Sigmoid colon (tissue), 7 donors: Measurements from ENCODE around the gene FAM149A. TPM values are rescaled to one million over a fixed set of nuclear protein-coding genes. Genes with fewer than 3 reads are reported as not detected.
A peak's percentile ranks its signal among the peaks of the same experiment; 100 is the strongest.

Source experiments
- DNase-seq: peaks from one replicate; pipeline ENCODE4 v3.0.0-alpha.2; 2019
- H3K27ac ChIP-seq, 4 donors: fragments of 200-600 bp; sonication (generic); one replicate each; pipeline ENCODE4 v1.5.1; 2016 to 2019; ENCODE audit warnings: mild to moderate bottlenecking in 1 of 4
- H3K27me3 ChIP-seq, 3 donors: fragments of 200-600 bp; sonication (generic); one replicate each; pipeline ENCODE4 v1.5.1; 2019; ENCODE audit warnings: mild to moderate bottlenecking in 1 of 3
- H3K36me3 ChIP-seq, 4 donors: fragments of 200-600 bp; sonication (generic); one replicate each; pipeline ENCODE4 v1.5.1; 2016 to 2019
- H3K4me1 ChIP-seq, 4 donors: fragments of 200-600 bp; sonication (generic); one replicate each; pipeline ENCODE4 v1.5.1; 2017 to 2019
- H3K4me3 ChIP-seq, 4 donors: fragments of 200-600 bp; sonication (generic); one replicate each; pipeline ENCODE4 v1.5.1; 2017 to 2019; ENCODE audit warnings: mild to moderate bottlenecking in 2 of 4, moderate library complexity in 1 of 4
- H3K9me3 ChIP-seq, 4 donors: fragments of 200-600 bp in 3 of 4; sonication (generic) in 3 of 4; one replicate each; pipeline versions ENCODE4 v1.5.1 to v1.6.1; 2013 to 2019
- EP300 ChIP-seq, 4 donors: sonication (generic); formaldehyde crosslinking; IDR thresholded peaks; one replicate each; pipeline ENCODE4 v1.6.1; 2017; ENCODE audit warnings: antibody characterized with exemption in 4 of 4
- POLR2A ChIP-seq, 2 donors: fragments of 450-650 bp; IDR thresholded peaks; one replicate each; pipeline ENCODE4 v1.6.1; 2016; ENCODE audit warnings: antibody characterized with exemption in 2 of 2, mild to moderate bottlenecking in 2 of 2, moderate library complexity in 2 of 2
- POLR2AphosphoS5 ChIP-seq, 4 donors: sonication (generic); formaldehyde crosslinking; IDR thresholded peaks; one replicate each; pipeline ENCODE4 v1.6.1; 2017; ENCODE audit warnings: antibody characterized with exemption in 4 of 4
- WGBS, 2 donors: extraction: QIAGEN DNeasy Blood & Tissue Kit; methylation state at CpG; one replicate each; pipeline ENCODE4 v1.1.7; 2013; 5-methylcytosine and 5-hydroxymethylcytosine counted together
- intact Hi-C: fragments of 100-400 bp; cut with DNase I; formaldehyde crosslinking; loops from one replicate; pipeline ENCODE4 v1.15.1; 2023
- polyA plus RNA-seq, 3 donors: library from polyadenylated mRNA; stranded (reverse); fragments of 200-250 nt; gene quantifications; one replicate each; pipeline ENCODE4 v1.2.3, GENCODE V29; 2013
- total RNA-seq, 4 donors: library from RNA; depleted of rRNA; stranded (reverse); fragments of >200 nt; gene quantifications; one replicate each; pipeline ENCODE4 v1.1.0, GENCODE V29; 2016
- TF ChIP-seq, protein P1 (sequence below), 4 experiments: fragments of 450-650 bp in 3 of 4; fragments of 200-600 bp in 1 of 4; IDR thresholded peaks; one replicate each; pipeline ENCODE4 v1.5.1; 2016 to 2019; ENCODE audit warnings: antibody characterized with exemption in 4 of 4, mild to moderate bottlenecking in 3 of 4, moderate library complexity in 2 of 4
- donor health status: healthy with polysubstance abuse.
- donor health status: Bipolar disorder and iron deficiency.
- donor health status: healthy.

The FAM149A gene
- total and polyA plus RNA-seq, 7 donors, result 2.8 to 26.0 (median 14.6) TPM

DNA sequence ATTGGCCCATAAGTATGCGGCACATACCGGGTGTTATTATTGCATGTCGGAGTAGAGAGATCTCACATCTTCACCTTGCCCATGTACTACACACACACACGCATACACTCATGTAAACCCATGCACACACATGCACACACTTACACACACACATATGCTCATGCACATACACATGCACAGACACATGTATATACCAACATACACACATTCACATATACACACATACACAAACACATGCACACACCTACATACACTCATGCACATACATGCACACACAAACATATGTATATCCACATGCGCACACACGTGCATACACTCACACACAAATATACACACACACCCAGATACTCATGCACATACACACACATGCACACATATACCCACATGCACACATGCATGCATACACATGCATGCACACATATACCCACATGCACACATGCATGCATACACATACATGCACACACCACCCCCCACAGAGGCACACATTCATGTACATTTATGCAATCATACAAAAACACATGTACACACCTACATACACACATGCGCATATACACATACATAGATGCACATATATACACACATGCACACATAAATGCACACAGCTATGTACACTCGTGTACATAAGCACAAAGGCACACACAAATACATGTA lies 98.1 kb downstream of the FAM149A start:
- no peak overlapping the region for H3K4me3 ChIP-seq
- intact Hi-C loops, result no loop called here
- H3K9me3 ChIP-seq, result no peaks in the 10 kb centered on the region
- 85 to 87% methylated on average over 8 of the region's 8 CpGs for WGBS, 2 donors
- no peak for DNase-seq
- peaks cover 0 to 8% (median 2%) of the 10 kb centered on the region in 4 donors for H3K36me3 ChIP-seq
- TF ChIP-seq EP300 (IDR thresholded peaks at IDR 0.05) (no peak), POLR2AphosphoS5 (IDR thresholded peaks at IDR 0.05) (peak in 1 of 4 donors; percentile 8), POLR2A (IDR thresholded peaks at IDR 0.05) (no peak)
- TF ChIP-seq, protein P1, sequence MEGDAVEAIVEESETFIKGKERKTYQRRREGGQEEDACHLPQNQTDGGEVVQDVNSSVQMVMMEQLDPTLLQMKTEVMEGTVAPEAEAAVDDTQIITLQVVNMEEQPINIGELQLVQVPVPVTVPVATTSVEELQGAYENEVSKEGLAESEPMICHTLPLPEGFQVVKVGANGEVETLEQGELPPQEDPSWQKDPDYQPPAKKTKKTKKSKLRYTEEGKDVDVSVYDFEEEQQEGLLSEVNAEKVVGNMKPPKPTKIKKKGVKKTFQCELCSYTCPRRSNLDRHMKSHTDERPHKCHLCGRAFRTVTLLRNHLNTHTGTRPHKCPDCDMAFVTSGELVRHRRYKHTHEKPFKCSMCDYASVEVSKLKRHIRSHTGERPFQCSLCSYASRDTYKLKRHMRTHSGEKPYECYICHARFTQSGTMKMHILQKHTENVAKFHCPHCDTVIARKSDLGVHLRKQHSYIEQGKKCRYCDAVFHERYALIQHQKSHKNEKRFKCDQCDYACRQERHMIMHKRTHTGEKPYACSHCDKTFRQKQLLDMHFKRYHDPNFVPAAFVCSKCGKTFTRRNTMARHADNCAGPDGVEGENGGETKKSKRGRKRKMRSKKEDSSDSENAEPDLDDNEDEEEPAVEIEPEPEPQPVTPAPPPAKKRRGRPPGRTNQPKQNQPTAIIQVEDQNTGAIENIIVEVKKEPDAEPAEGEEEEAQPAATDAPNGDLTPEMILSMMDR (IDR thresholded peaks at IDR 0.05), result no peak
- H3K27ac ChIP-seq, result peak overlapping the region in 1 of 4 donors; percentile 62
- no peaks in the 10 kb centered on the region for H3K27me3 ChIP-seq
- H3K4me1 ChIP-seq, result peaks cover 0 to 16% (median 7%) of the 10 kb centered on the region in 4 donors

DNA sequence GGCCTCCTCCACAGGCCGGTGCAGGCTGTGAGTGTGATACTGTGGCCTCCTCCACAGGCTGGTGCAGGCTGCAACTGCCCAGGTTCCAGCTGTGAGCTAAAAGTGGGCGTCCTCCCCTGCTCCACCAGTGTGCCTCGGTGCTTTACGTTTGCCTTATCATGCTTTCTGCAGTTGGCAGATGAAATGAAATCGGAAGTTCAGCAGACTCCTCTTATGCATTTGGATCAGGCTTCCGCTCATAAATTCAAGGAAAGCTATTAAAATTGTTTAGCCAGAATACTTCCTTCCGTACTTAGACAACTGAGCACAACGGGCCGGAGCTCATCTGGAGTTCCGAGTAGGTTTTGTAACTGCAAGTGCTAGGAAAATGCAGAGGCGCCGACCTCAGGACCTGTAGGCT lies 98.9 kb downstream of the FAM149A start:
- TF ChIP-seq POLR2AphosphoS5 (IDR thresholded peaks at IDR 0.05) (peak in 2 of 4 donors; percentile 20 to 34), EP300 (IDR thresholded peaks at IDR 0.05) (no peak), POLR2A (IDR thresholded peaks at IDR 0.05) (no peak)
- TF ChIP-seq, protein P1 (IDR thresholded peaks at IDR 0.05), result no peak
- DNase-seq, result no peak
- WGBS, 2 donors, result 49 to 55% methylated on average over 12 of the region's 12 CpGs
- Histone ChIP-seq H3K4me1 (peaks cover 0 to 16% (median 7%) of the 10 kb centered on the region in 4 donors), H3K4me3 (peak overlapping the region in 1 of 4 donors; percentile 41), H3K27ac (peak overlapping the region in 2 of 4 donors; percentile 68 to 70), H3K36me3 (peaks cover 0 to 1% (median 0%) of the 10 kb centered on the region in 4 donors), H3K27me3 (no peaks in the 10 kb centered on the region), H3K9me3 (no peaks in the 10 kb centered on the region)
- intact Hi-C loops, result no loop called here

DNA sequence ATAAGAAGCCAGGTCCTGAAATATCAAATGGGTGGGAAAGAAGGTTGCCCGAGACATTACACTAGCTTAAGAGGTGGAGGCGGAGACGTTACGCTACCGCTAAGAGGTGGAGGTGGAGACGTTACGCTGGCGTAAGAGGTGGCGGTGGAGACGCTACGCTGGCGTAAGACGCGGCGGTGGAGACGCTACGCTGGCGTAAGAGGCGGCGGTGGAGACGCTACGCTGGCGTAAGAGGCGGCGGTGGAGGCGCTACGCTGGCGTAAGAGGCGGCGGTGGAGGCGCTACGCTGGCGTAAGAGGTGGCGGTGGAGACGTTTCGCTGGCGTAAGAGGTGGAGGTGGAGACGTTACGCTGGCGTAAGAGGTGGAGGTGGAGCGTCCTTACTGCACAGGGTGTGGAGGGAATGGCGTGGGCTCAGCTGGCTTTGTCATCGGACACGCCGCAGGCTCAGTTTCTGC lies 99.6 kb downstream of the FAM149A start:
- H3K4me1 ChIP-seq, result peaks cover 0 to 16% (median 7%) of the 10 kb centered on the region in 4 donors
- peak; percentile 81 for DNase-seq
- peak overlapping the region in 2 of 4 donors; percentile 68 to 70 for H3K27ac ChIP-seq
- intact Hi-C loops, result no loop called here
- H3K27me3 ChIP-seq, result no peaks in the 10 kb centered on the region
- H3K4me3 ChIP-seq, result peak overlapping the region in 2 of 4 donors; percentile 20 to 41
- H3K36me3 ChIP-seq, result peaks cover 0 to 6% (median 4%) of the 10 kb centered on the region in 4 donors
- H3K9me3 ChIP-seq, result no peaks in the 10 kb centered on the region
- WGBS, 2 donors, result 53 to 55% methylated on average over 45 of the region's 45 CpGs
- TF ChIP-seq, protein P1 (IDR thresholded peaks at IDR 0.05), result no peak
- no peak for TF ChIP-seq POLR2A (IDR thresholded peaks at IDR 0.05)
- no peak for TF ChIP-seq EP300 (IDR thresholded peaks at IDR 0.05)
- TF ChIP-seq POLR2AphosphoS5 (IDR thresholded peaks at IDR 0.05), result no peak

DNA sequence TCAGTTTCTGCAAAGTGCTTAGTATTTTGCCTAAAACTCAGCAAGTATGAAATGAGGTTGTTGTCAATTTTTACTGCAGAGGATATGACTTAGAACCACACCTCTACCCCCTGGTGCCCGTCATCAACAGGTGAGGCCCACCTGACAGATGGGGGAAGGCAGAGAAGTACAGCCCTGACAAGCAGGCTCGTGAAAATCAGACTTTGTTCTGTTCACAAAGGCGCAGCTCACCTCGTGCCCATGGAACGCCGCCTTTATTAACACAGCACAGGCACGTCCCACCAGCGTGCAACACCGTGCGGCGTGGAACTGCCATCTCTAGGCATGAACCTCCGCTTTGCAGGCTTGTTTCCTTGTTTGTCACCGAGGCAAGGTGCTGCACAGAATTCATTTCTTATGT lies 100.2 kb downstream of the FAM149A start:
- intact Hi-C loops, result no loop called here
- H3K27me3 ChIP-seq, result no peaks in the 10 kb centered on the region
- H3K9me3 ChIP-seq, result no peaks in the 10 kb centered on the region
- TF ChIP-seq, protein P1 (IDR thresholded peaks at IDR 0.05), result no peak
- TF ChIP-seq EP300 (IDR thresholded peaks at IDR 0.05) (no peak), POLR2A (IDR thresholded peaks at IDR 0.05) (no peak), POLR2AphosphoS5 (IDR thresholded peaks at IDR 0.05) (no peak)
- WGBS, 2 donors, result 24 to 64% methylated on average over 13 of the region's 13 CpGs
- H3K4me1 ChIP-seq, result peaks cover 0 to 16% (median 7%) of the 10 kb centered on the region in 4 donors
- H3K4me3 ChIP-seq, result peak overlapping the region in 2 of 4 donors; percentile 20 to 41
- H3K36me3 ChIP-seq, result peaks cover 0 to 11% (median 7%) of the 10 kb centered on the region in 4 donors
- peak overlapping the region in 2 of 4 donors; percentile 68 to 70 for H3K27ac ChIP-seq
- no peak for DNase-seq
